Measurements from ENCODE around the gene RNPEPL1.

- TF ChIP-seq CTCF (tag by site-specific recombination; IDR thresholded peaks at IDR 0.05): no peak
- no peak for TF ChIP-seq HOXC10 (CRISPR knock-in tag; IDR thresholded peaks at IDR 0.05)
- TF ChIP-seq ZNF239 (tag by site-specific recombination; IDR thresholded peaks at IDR 0.05): no peak
- TF ChIP-seq ZNF792 (tag by site-specific recombination; IDR thresholded peaks at IDR 0.05): no peak
- TF ChIP-seq REST (tag by site-specific recombination; IDR thresholded peaks at IDR 0.05): no peak
- no peak for TF ChIP-seq ZNF394 (tag by site-specific recombination; IDR thresholded peaks at IDR 0.05; ENCODE audit: borderline replicate concordance)
- TF ChIP-seq ZFP37 (tag by site-specific recombination; IDR thresholded peaks at IDR 0.05): no peak
- no peak for TF ChIP-seq ELK4 (IDR thresholded peaks at IDR 0.05; ENCODE audit: borderline replicate concordance, low read depth, low read length)
These were observed 56.8 kb downstream of the RNPEPL1 start, which contains the start of gene GPR35 for GRCh38 chr2:240624950-240625621.
